MM.1S (cell line): ENCODE measurements around the gene WAC.

Source experiments
- DNase-seq: peaks from one replicate; pipeline ENCODE4 v3.0.0-alpha.2; 2015
- H2AFZ ChIP-seq: fragments of 300-600 bp; sonication (generic); 2 replicates; pipeline ENCODE4 v1.6.0; 2016; ENCODE audit warnings: antibody characterized with exemption, low read length
- H3F3A ChIP-seq: fragments of 300-600 bp; sonication (generic); 2 replicates; pipeline ENCODE4 v1.6.1; 2016; ENCODE audit warnings: mild to moderate bottlenecking, antibody characterized with exemption, low read length, moderate library complexity, mixed read lengths; ENCODE audit not compliant: insufficient read depth
- H3K27ac ChIP-seq: fragments of 300-600 bp; sonication (generic); 2 replicates; pipeline ENCODE4 v1.5.1; 2016; ENCODE audit warnings: mild to moderate bottlenecking, low read length
- H3K27me3 ChIP-seq: fragments of 300-600 bp; sonication (generic); replicated peaks from 2 replicates; pipeline ENCODE4 v1.6.0; 2016; ENCODE audit warnings: low read length; ENCODE audit not compliant: insufficient read depth
- H3K36me3 ChIP-seq: fragments of 300-600 bp; sonication (generic); replicated peaks from 2 replicates; pipeline ENCODE4 v1.6.1; 2016; ENCODE audit warnings: mild to moderate bottlenecking, low read length, mixed read lengths; ENCODE audit not compliant: insufficient read depth
- H3K4me1 ChIP-seq: fragments of 300-600 bp; sonication (generic); 2 replicates; pipeline ENCODE4 v1.6.1; 2016; ENCODE audit warnings: low read length, mixed read lengths
- H3K4me2 ChIP-seq: fragments of 300-600 bp; sonication (generic); 2 replicates; pipeline ENCODE4 v1.6.0; 2016; ENCODE audit warnings: low read depth, low read length
- H3K4me3 ChIP-seq: fragments of 300-600 bp; sonication (generic); 2 replicates; pipeline ENCODE4 v1.5.1; 2016; ENCODE audit warnings: low read length, mixed read lengths
- H3K79me2 ChIP-seq: fragments of 300-600 bp; sonication (generic); 2 replicates; pipeline ENCODE4 v1.6.1; 2016; ENCODE audit warnings: mixed run types, low read length, mixed read lengths
- H3K9ac ChIP-seq: fragments of 300-600 bp; sonication (generic); 2 replicates; pipeline ENCODE4 v1.6.1; 2016; ENCODE audit warnings: low read length, mixed read lengths
- H3K9me2 ChIP-seq: fragments of 300-600 bp; sonication (generic); replicated peaks from 2 replicates; pipeline ENCODE4 v1.6.1; 2016; ENCODE audit warnings: mild to moderate bottlenecking, low read length, mixed read lengths; ENCODE audit not compliant: insufficient read depth
- H3K9me3 ChIP-seq: fragments of 300-600 bp; sonication (generic); replicated peaks from 2 replicates; pipeline ENCODE4 v1.6.1; 2016; ENCODE audit warnings: mild to moderate bottlenecking, low read length, mixed read lengths; ENCODE audit not compliant: insufficient read depth
- H4K20me1 ChIP-seq: fragments of 300-600 bp; sonication (generic); 2 replicates; pipeline ENCODE4 v1.6.1; 2016; ENCODE audit warnings: mild to moderate bottlenecking, low read length, moderate library complexity, mixed read lengths; ENCODE audit not compliant: insufficient read depth
- EZH2 ChIP-seq: fragments of 300-600 bp; sonication (generic); optimal IDR thresholded peaks from 2 replicates; pipeline ENCODE3; 2017; ENCODE audit warnings: low read depth, mild to moderate bottlenecking, antibody characterized with exemption, low read length, mixed read lengths
- EZH2phosphoT487 ChIP-seq: fragments of 300-600 bp; sonication (generic); IDR thresholded peaks from 2 replicates; pipeline ENCODE4 v1.6.1; 2018; ENCODE audit warnings: antibody characterized with exemption, low read length
- TF ChIP-seq, protein P1 (sequence below): fragments of 300-600 bp; sonication (generic); IDR thresholded peaks from 2 replicates; pipeline ENCODE4 v1.5.1; 2016; ENCODE audit warnings: antibody characterized with exemption, low read length, mixed read lengths

The WAC gene

DNA sequence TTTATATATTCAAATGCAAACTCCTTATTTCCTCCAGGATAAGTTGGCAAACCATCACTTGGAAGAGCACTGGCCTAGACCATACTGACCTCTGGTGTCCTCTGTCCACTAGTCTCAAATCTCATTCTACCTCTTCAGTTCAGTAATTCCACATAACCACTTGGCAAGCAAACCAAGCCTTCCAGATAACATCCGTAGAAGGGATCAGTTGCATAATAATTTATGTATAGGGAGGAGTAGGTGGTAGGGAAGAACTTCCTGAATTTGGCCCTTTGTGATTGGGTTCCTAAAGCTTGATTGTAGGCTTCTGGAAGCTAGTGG is 55.0 kb downstream of the WAC start:
- Histone ChIP-seq H3K4me3 (no peak overlapping the region), H3K9ac (no peak overlapping the region), H3K4me1 (no peaks in the 10 kb centered on the region), H3K36me3 (peaks cover 42% of the 10 kb centered on the region; the same call in 1 of the 2 replicates), H3K4me2 (no peak overlapping the region), H3K79me2 (peaks cover 100% of the 10 kb centered on the region), H4K20me1 (peaks cover 35% of the 10 kb centered on the region), H2AFZ (no peak overlapping the region), H3K9me2 (no peaks in the 10 kb centered on the region), H3K27me3 (no peaks in the 10 kb centered on the region), H3F3A (no peaks in the 10 kb centered on the region; the same call in 1 of the 2 replicates), H3K9me3 (no peaks in the 10 kb centered on the region), H3K27ac (no peak overlapping the region)
- TF ChIP-seq, protein P1, sequence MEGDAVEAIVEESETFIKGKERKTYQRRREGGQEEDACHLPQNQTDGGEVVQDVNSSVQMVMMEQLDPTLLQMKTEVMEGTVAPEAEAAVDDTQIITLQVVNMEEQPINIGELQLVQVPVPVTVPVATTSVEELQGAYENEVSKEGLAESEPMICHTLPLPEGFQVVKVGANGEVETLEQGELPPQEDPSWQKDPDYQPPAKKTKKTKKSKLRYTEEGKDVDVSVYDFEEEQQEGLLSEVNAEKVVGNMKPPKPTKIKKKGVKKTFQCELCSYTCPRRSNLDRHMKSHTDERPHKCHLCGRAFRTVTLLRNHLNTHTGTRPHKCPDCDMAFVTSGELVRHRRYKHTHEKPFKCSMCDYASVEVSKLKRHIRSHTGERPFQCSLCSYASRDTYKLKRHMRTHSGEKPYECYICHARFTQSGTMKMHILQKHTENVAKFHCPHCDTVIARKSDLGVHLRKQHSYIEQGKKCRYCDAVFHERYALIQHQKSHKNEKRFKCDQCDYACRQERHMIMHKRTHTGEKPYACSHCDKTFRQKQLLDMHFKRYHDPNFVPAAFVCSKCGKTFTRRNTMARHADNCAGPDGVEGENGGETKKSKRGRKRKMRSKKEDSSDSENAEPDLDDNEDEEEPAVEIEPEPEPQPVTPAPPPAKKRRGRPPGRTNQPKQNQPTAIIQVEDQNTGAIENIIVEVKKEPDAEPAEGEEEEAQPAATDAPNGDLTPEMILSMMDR: no peak
- TF ChIP-seq EZH2phosphoT487 (no peak), EZH2 (no peak)
- DNase-seq: no peak

DNA sequence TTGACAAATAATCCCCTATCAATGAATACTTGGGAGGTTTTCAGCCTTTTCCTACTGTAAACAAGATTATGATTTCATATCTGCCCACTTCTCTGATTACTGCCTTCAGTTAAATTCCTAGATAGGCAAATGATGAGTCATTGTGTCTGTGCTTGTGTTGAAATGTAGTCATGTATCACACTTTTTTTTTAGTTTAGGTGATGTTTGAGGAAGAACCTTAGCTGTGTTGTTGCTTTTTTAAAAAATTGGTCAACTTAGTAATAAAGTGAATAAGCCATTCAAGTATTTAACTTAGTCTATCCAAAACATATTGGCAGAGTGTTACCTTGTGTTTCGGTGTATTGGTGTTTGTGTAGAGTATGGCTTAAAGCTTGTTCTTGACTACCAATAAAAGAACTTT is 60.0 kb downstream of the WAC start:
- no peak overlapping the region for H3K4me3 ChIP-seq
- no peak overlapping the region for H3K9ac ChIP-seq
- peaks cover 50% of the 10 kb centered on the region for H4K20me1 ChIP-seq
- no peaks in the 10 kb centered on the region for H3K9me3 ChIP-seq
- DNase-seq: no peak
- H3K36me3 ChIP-seq: peaks cover 30% of the 10 kb centered on the region; the same call in 1 of the 2 replicates
- no peak overlapping the region for H3K4me2 ChIP-seq
- H3K27me3 ChIP-seq: no peaks in the 10 kb centered on the region
- peaks cover 100% of the 10 kb centered on the region for H3K79me2 ChIP-seq
- no peak overlapping the region for H2AFZ ChIP-seq
- H3K27ac ChIP-seq: no peak overlapping the region
- no peaks in the 10 kb centered on the region for H3K4me1 ChIP-seq
- no peak for TF ChIP-seq EZH2
- TF ChIP-seq, protein P1: no peak
- TF ChIP-seq EZH2phosphoT487: no peak
- H3F3A ChIP-seq: no peaks in the 10 kb centered on the region; the same call in 1 of the 2 replicates
- H3K9me2 ChIP-seq: no peaks in the 10 kb centered on the region

DNA sequence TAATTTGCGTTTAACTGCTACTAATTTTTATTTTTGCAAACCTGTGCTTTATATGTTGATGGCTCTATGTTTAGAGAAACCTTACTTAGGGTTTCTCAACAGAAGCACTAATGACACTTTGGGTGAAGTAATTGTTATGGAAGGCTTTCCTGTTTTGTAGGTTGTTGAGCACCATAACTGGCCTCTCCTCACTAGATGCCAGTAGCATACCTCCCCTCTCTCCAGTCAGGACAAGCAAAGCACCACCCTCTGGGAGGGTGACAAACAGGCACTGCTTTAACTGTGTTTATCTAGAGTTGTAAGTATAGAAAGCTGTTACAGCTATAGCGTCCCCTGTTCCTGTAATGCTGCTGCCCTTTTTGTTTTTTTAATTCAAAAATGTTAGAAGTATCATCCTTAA is 60.9 kb downstream of the WAC start:
- no peaks in the 10 kb centered on the region for H3K27me3 ChIP-seq
- no peak for DNase-seq
- H3K9me3 ChIP-seq: no peaks in the 10 kb centered on the region
- H3K4me2 ChIP-seq: no peak overlapping the region
- H2AFZ ChIP-seq: no peak overlapping the region
- H3K4me1 ChIP-seq: no peaks in the 10 kb centered on the region
- no peak overlapping the region for H3K4me3 ChIP-seq
- H4K20me1 ChIP-seq: peaks cover 53% of the 10 kb centered on the region
- no peak overlapping the region for H3K27ac ChIP-seq
- peaks cover 31% of the 10 kb centered on the region; the same call in 1 of the 2 replicates for H3K36me3 ChIP-seq
- peaks cover 100% of the 10 kb centered on the region for H3K79me2 ChIP-seq
- H3F3A ChIP-seq: no peaks in the 10 kb centered on the region; the same call in 1 of the 2 replicates
- H3K9ac ChIP-seq: no peak overlapping the region
- H3K9me2 ChIP-seq: no peaks in the 10 kb centered on the region
- TF ChIP-seq, protein P1: no peak
- TF ChIP-seq EZH2phosphoT487: no peak
- TF ChIP-seq EZH2: no peak
